GM18873 (cell line): Measurements from ENCODE around the gene GLCCI1.

Source experiments
- ATAC-seq: cut with Tn5 transposase; IDR thresholded peaks from one replicate; pipeline ENCODE4 v1.9.1; 2021; ENCODE audit warnings: mild to moderate bottlenecking, moderate library complexity, moderate number of reproducible peaks; ENCODE audit not compliant: unreplicated experiment, low FRiP score

The GLCCI1 gene

GRCh38 chr7:8125680-8126444 is 157.3 kb downstream of the GLCCI1 start:
- ATAC-seq: peak; percentile 82

- no peak for ATAC-seq
Measured at GRCh38 chr7:8126601-8127167, 158.1 kb downstream of the GLCCI1 start.

GRCh38 chr7:8128449-8129317 is 160.1 kb downstream of the GLCCI1 start:
- ATAC-seq: no peak

GRCh38 chr7:8129318-8129659 is 160.7 kb downstream of the GLCCI1 start:
- no peak for ATAC-seq

- ATAC-seq: no peak
Measured at GRCh38 chr7:8130663-8131062, 162.1 kb downstream of the GLCCI1 start.

GRCh38 chr7:8131694-8132605 is 163.4 kb downstream of the GLCCI1 start:
- peak; percentile 42 for ATAC-seq

- ATAC-seq: no peak
Measured at GRCh38 chr7:8133188-8133848, 164.7 kb downstream of the GLCCI1 start.

- peak; percentile 73 for ATAC-seq
Measured at GRCh38 chr7:8134089-8134733, 165.6 kb downstream of the GLCCI1 start.

GRCh38 chr7:8135417-8135816 is 166.8 kb downstream of the GLCCI1 start:
- ATAC-seq: no peak

GRCh38 chr7:8136051-8136730 is 167.6 kb downstream of the GLCCI1 start:
- no peak for ATAC-seq
